Stimulated activated CD4-positive, alpha-beta T cell treated with anti-CD3 and anti-CD28 coated beads, Interleukin-4, amount 100 ng/mL, for 48 hours (primary cell): ENCODE measurements around the gene MAP3K20.
A peak's percentile ranks its signal among the peaks of the same experiment; 100 is the strongest.
"Not testable (repeated sequence)": the region's sequence is repeated elsewhere in the genome, so short reads cannot be mapped to it uniquely, and the experiment has no call there.

Source experiments
- DNase-seq, 2 donors: peaks; one replicate each; pipeline ENCODE4 v3.0.0-alpha.2; 2020; ENCODE audit warnings: low read depth in 2 of 2

Gene MAP3K20

DNA sequence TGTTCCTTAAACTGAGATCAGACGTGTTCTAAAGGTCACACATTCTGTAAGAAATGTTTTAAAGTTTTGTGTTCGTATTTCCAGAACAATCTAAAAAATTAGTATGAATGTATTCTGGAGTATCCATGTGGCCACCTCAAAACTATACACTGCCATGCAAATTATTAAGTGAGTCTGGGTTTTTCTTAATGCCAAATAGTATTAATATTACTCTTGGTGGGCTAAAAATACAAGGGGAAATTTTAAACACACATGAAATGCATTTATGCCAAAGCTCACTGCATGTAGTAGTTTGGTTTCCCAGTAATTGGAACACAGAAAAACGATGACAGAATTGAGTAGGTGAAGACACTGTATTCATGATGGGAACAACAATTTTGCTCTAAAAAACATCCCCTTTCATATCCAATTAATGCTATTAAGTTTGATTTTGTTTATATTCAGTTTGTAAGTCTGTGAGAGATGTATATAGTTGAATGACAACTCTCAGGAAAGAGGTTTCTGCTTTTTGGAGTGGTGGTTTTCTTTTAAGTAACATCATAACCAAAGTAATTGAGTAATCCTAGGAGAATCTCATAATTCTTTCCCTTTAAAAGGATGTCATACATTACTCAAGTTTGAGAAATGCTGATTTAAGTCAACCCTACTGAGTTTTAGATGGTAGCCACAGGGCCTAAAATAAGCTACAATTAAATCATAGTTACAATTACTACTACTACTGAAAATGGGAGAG is 203.3 kb downstream of the MAP3K20 start:
- DNase-seq: no peak

DNA sequence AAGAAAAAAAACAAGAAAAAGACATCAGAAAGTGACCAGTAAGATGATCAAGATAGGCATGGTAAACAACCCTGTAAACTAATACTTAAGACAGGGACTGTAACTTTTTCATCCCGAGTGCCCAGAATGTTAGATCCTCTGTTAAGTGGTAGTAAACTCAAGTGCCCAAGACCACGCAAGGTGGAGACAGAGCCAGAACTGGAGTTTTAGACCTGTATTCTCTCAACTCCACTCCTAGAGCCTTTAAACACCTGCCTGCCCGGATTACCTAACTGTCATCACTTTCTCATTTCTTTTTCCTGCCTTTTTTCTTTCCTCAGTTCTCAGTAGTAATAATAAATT is 203.9 kb downstream of the MAP3K20 start:
- no peak for DNase-seq

DNA sequence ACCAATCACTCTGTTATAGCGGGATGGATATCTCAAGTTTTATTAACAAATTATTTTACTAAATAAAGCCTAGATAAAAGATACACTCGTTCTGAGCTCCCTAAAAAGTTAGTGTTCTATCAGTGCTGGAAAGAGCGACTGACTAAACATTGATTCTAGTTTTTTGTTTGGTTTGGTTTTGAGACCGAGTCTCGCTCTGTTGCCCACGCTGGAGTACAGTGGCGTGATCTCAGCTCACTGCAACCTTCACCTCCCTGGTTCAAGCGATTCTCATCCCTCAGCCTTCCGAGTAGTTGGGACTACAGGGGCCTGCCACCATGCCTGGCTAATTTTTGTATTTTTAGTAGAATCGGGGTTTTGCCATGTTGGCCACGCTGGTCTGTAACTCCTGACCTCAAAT is 205.2 kb downstream of the MAP3K20 start:
- no peak for DNase-seq

DNA sequence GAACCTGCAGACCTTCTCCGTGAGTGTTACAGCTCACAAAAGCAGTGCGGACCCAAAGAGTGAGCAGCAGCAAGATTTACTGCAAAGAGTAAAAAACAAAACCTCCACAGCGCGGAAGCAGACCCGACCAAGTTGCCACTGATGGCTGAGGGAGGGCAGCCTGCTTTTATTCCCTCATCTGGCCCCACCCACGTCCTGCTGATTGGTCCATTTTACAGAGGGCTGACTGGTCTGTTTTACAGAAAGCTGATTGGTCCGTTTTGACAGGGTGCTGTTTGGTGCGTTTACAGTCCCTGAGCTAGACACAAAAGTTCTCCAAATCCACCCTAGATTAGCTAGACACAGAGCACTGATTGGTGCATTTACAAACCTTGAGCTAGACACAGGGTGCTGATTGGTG is 206.3 kb downstream of the MAP3K20 start:
- DNase-seq: not testable (repeated sequence)

DNA sequence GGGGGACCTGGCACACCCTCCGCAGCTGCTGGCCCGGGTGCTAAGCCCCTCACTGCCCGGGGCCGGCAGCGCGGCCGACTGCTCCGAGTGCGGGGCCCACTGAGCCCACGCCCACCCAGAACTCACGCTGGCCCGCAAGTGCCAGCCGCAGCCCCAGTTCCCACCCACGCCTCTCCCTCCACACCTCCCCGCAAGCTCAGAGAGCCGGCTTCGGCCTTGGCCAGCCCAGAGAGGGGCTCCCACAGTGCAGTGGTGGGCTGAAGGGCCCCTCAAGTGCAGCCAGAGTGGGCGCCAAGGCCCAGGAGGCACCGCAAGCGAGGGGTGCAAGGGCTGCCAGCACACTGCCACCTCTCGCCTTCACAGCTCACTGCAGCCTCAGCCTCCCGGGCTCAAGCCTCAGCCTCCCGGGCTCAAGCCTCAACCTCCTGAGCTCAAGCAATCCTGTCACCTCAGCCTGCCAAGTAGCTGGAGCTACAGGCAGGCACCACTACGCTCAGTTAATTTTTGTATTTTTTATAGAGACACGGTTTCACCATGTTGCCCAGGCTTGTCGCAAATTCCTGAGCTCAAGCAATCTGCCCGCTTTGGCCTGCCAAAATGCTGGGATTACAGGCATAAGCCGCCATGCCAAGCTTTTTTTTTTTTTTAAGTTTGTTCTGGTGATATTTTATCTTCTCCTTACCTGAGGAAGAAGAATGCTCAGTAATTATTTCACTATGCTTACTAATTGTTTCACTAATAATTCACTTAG is 207.3 kb downstream of the MAP3K20 start:
- DNase-seq: no peak

DNA sequence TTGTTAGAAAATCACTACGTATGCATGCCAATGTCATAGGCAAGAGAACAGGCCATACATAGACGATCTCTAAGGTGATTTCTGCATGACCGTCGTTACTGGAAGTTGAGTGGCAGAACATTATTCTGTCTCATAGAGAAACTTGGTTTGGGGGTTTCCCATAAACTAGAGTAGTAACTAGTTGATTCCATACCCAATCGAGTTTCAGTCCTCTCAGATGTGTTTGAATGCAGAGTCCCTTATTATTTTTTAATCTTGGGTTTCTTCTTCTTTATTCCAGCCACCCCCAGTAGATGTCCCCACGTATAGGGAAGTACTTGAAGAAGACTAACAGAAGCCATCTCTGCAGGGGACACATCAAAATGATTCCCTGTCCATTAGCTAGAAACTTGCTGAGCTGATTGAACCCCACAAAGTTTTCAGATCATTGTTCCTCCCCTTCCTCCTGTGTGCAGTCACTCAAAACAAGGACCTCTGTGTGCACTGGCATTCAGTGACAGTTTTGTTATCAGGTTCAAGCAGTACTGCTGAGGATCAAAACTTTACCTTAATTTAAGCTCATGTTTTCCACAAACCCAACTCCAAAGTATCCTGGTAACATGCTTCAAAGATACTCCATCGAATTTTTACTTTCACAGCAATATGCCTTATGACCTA is 210.6 kb downstream of the MAP3K20 start:
- peak in 1 of 2 donors; percentile 7 for DNase-seq

DNA sequence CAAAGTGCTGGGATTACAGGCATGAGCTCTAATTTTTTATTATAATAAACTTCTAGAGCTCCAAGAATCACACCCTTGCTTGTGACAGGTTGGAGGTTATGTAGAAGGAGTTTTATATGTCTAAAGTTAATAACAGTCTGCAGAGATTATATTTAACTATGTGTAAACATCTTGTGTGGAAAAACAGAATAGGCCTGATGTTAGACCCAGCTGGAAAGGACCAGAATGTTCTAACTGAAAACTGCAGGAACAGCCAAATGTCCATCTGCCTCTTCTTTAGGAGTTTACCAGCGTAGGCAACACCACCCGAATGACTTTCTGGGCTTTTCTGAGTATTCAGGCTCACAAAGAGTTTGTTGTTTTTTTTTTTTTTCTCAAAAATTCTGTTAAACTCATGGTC is 211.9 kb downstream of the MAP3K20 start:
- DNase-seq: no peak

DNA sequence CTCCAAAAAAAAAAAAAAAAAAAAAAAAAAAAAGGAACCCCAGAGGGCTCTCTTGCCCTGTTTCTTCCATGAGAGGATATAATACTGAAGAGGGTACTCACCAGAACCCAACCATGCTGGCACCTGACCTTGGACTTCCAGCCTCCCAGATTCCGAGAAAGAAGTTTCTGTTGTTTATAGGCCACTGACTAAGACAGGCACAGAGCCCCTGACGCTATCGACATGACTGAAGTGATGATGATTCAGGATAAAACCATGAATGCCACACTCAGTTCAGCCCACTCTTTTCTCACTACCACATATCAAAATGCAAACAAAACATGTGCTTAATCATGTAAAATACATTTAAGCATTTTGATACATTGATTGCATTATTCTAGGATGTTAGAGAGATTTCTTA is 212.9 kb downstream of the MAP3K20 start:
- DNase-seq: peak in 1 of 2 donors; percentile 20

DNA sequence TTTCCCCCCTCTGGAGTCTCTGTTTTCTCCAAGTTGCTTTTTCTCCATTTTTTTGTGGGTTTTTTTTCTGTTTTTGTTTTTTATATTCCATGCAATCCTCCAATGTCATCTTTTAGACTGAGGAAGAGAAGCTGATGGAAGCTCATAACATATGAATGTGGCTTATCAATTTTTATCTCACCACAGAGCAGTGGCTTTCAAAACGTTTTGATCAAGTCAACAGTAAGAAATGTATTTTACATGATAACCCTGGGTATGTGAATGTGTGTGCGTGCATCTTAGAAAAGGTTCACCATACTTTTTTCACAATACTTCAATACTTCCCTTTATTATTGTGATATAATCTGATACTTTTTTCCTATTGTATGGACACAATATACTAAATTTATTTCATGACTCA is 214.4 kb downstream of the MAP3K20 start:
- no peak for DNase-seq

DNA sequence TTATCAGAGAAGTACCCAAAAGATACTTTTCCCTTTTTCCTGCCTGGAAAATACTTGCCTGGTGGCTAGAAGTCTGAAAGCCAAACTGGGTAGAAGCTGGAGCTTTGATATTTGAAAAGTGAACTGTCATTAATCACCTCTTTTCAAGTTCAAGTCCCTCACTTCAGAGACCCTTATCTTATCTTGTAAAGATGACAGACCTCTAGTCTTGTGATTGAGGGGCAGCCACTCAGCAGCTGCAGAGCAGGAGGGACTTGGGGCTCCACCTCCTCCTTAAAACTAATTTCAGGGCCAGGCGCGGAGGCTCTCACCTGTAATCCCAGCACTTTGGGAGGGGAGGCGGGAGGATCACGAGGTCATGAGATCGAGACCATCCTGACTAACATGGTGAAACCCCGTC is 214.9 kb downstream of the MAP3K20 start:
- DNase-seq: no peak

DNA sequence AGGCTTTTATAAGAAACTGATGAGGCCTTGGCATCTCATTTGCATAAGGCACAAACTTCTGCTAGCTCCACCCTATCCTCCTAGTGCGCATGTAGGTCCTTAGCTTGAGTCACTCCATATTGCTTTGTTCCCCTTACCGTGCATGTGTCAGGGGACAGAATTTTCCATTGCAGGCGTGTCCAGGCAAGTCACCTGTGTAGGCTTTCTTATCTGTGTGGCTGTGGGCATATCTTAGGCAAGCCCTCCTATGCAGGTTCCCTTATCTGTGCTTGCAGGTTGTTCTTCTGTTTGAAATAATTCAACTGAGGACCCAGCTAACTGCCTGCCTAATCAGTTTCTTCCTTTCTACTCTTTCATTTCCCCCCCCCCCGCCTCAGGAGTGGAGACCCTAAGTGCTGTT is 215.8 kb downstream of the MAP3K20 start:
- no peak for DNase-seq

DNA sequence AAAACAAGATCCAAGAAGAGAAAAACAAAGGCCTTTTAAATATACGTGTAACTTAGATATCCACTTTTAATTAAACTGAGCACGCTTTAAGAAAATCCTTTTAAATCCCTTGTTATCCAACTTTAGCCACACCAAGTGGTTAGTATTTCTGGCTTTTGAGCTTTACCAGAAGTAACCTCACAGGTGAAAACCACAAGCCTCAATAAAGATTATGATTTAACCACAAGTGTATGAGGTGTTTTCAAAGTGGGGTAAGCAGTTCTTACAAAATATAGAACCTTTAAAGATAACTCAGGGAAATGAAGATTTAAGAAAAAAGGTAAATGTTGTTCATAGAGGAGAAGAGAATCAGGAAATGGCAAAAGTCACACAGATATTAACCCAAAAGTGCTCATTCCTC is 220.6 kb downstream of the MAP3K20 start:
- DNase-seq: no peak

DNA sequence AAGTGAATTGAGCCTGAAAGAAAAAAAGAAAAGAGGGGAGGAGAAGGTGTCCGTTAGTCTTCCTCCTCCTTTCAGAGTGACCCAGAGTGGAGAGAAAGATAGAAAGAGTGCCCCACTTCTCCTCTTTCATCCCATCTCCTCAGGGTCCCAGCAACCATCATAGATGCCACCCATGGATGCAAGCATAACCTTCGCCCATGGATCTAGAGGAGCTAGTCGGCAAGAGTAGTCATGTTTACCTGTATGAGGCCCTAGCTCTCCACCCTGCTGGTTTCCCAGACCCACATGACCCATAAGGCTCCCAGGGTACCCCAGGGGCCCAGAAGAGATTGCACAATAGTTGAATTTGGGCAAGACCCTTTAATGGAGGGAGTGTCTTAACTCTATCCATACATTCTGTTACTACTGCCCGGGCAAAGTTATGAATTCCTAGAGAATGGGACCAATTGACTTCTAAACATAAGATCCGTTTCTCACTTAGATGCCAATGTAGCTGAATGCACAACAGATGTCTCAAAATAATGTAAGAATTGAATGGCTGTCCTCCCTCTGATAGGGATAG is 223.0 kb downstream of the MAP3K20 start:
- no peak for DNase-seq

DNA sequence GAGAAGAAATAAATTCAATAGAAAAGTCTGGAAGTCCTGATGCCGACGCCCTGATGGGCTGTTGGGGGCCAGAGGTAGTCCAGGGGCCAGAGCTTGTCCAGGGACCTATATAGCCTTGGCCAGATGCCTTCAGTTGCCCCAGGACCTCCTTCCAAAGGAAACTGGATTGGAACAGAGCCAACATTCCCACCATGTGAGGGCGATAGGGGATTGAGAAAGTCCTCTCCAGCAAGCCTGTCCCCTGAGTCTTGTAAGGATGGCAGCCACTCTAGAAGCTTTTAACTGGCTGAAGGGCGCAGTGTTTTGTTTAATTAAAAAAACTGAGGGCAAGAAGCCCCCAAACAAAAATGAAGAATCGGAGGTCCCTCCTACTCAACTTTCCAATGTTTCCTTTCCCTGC is 224.1 kb downstream of the MAP3K20 start:
- DNase-seq: no peak

DNA sequence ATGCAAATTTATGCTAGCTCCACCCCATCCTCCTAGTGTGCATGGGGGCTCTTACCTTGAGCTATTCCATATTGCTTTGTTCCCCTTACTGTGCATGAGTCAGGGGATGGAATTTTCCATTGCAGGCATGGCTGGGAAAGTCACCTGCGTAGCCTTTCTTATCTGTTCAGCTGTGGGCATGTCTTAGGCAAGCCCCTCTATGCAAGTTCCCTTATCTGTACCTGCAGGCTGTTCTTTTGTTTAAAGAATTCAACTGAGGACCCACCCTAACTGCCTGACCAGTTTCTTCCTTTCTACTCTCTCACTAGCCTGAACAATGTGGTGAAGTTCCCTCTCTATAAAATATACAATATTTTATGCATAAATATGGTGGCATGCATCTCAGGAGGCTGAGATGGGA is 224.8 kb downstream of the MAP3K20 start:
- DNase-seq: no peak

DNA sequence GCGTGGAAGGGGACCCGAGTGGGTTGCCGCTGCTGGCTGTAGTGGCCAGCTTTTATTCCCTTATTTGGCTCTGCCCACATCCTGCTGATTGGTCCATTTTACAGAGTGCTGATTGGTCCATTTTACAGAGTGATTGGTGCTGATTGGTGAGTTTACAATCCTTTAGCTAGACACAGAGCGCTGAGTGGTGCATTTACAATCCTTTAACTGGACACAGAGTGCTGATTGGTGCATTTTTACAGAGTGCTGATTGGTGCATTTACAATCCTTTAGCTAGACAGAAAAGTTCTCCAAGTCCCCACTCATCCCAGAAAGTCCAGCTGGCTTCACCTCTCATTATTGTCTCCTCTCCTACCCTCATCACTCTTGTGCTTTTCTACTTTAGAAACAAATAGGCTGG is 225.9 kb downstream of the MAP3K20 start:
- DNase-seq: not testable (repeated sequence)

DNA sequence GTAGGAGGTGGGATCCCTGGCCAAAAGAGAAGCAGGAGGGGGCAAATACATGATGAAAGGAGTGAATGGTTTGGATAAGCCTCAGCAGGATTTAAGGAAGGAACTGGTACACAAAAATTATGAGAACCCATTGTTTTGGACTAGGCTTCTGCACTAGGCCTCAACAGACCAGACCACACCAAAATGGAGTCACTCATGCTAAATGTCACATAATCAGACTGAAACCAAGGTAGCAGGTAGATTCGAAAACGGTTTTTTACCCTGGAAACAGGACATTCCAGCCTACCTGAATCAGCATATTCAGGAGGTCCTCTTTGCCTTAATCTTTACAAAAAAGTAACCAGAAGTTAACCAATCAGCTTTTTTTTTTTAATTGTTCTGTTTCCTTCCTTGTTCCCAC is 229.7 kb downstream of the MAP3K20 start:
- DNase-seq: no peak

DNA sequence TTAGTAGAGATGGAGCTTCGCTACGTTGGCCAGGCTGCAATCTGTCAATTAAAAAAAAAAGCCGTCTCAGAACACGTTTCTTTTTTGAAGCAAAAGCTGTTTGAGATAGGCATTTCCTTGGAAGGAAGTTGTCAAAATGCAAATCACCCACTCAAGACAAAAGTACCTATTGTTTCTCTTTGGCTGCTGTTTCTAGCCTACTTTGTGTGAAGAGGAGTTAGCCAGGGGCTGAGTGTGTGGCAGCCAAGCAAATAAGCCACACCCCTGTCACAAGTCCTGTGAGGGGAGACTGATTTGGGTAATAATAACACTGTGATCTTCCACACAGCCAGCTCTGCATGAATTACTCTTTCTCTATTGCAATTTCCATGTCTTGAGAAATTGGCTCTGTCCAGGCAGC is 231.6 kb downstream of the MAP3K20 start:
- DNase-seq: no peak

DNA sequence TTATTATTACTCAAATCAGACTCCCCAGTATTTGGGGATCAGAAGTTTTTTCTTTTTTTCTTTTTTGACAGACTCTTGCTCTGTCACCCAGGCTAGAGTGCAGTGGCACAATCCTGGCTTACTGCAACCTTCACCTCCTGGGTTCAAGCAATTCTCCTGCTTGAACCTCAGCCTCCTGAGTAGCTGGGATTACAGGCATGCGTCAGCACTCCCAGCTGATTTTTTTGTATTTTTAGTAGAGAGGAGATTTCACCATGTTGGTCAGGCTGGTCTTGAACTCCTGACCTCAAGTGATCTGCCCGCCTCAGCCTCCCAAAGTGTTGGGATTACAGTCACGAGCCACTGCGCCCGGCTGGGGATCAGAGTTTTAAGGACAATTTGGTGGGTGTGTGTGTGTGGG is 233.7 kb downstream of the MAP3K20 start:
- not testable (repeated sequence) for DNase-seq

DNA sequence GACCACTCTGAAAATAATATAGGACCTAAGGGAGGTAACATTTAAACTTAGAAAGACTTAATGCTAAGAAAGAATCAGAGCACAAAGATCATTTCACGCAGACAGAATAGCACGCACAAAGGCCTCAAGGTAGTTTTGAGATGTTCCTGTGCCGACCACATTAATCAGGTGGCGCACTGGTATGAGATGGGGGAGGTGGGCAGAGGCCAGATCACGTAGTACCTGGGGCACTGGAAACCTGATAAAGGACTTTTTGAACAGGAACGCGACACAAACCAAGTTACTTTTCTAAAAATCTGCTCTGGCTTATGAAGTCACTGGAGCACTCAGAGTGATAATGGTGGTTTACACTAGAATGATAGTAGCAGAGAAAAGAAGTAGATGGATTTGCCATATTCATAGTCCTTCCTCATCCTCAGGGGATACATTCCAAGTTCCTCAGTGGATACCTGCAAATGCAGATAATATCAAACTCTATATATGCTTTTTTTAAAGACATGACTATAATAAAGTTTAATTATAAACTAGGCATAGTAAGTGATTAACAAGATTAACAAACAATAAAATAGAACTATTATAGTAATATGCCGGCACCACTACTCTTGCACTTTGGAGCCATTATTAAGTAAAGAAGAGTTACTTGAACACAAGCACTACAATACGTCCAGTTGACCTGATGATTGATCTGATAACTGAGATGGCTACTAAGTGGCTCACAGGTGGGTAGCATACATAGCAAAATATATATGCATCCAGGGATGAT is 236.4 kb downstream of the MAP3K20 start:
- no peak for DNase-seq
